ENCODE results near the gene HDAC4.

Gene HDAC4

DNA sequence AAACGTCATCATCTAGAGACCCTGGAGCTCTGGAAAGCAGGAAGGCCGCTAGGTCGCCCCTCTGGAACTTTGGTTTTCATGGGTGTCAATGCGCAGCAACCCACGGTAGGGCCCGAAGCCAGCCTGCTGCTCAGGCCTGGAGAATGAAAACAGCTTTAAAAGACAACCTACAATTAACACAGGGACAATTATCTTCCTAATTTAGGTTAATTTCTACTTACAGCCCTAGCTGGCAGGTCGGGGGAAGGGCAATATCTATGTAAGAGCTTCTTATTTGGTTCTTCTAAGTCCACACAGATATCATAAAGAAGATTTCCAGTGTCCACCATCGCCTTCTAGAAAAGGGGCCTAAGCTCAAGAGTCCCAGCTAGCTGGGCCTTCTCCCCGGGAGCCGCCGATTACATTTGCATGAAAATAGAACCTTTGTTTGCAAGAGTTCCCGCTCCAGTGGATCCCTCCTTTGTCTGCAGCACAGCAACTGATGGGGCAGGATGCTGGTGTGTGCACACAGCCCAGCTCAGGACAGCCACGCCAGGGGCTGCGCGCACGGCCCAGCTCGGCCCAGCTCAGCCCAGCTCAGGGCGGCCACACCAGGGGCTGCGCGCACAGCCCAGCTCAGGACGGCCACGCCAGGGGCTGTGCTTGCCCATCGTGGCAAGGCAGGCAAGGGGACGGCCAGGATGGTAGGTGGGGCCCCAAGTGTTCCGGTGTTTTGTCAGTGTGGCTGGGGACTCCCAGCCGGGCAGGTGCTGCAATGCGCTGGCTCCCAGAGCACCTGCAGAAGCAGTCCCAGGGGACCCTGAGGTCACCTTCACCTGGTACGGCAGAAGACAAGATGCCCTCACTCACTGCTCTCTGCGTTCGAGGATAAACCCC is 109.1 kb downstream of the HDAC4 start:
- H3K27me3 ChIP-seq (ENCODE audit: control insufficient read depth, insufficient read depth, low read length) = no peaks in the 10 kb centered on the region
- DNase-seq (ENCODE audit: low read depth, low spot score) = peak; percentile 68
- no peak overlapping the region for H3K4me3 ChIP-seq (ENCODE audit: low read length)
- WGBS (ENCODE audit: insufficient coverage, insufficient read length) = no CpG with 5 or more reads among the region's 30 CpGs
- H3K36me3 ChIP-seq (ENCODE audit: control insufficient read depth, insufficient read depth, low read length) = no peaks in the 10 kb centered on the region
- H3K4me1 ChIP-seq (ENCODE audit: control insufficient read depth, insufficient read depth, low read length) = peaks cover 29% of the 10 kb centered on the region
- no peak overlapping the region for H3K27ac ChIP-seq (ENCODE audit: low read length)
- H3K9me3 ChIP-seq (ENCODE audit: control insufficient read depth, insufficient read depth, low read length) = no peaks in the 10 kb centered on the region

GRCh38 chr2:239290618-239291474 is 110.0 kb downstream of the HDAC4 start:
- DNase-seq (ENCODE audit: low read depth, low spot score) = no peak
- no peaks in the 10 kb centered on the region for H3K9me3 ChIP-seq (ENCODE audit: control insufficient read depth, insufficient read depth, low read length)
- peaks cover 24% of the 10 kb centered on the region for H3K4me1 ChIP-seq (ENCODE audit: control insufficient read depth, insufficient read depth, low read length)
- H3K27me3 ChIP-seq (ENCODE audit: control insufficient read depth, insufficient read depth, low read length) = no peaks in the 10 kb centered on the region
- WGBS (ENCODE audit: insufficient coverage, insufficient read length) = 100% methylated on average over 14 of the region's 39 CpGs
- no peak overlapping the region for H3K4me3 ChIP-seq (ENCODE audit: low read length)
- no peaks in the 10 kb centered on the region for H3K36me3 ChIP-seq (ENCODE audit: control insufficient read depth, insufficient read depth, low read length)
- H3K27ac ChIP-seq (ENCODE audit: low read length) = no peak overlapping the region

DNA sequence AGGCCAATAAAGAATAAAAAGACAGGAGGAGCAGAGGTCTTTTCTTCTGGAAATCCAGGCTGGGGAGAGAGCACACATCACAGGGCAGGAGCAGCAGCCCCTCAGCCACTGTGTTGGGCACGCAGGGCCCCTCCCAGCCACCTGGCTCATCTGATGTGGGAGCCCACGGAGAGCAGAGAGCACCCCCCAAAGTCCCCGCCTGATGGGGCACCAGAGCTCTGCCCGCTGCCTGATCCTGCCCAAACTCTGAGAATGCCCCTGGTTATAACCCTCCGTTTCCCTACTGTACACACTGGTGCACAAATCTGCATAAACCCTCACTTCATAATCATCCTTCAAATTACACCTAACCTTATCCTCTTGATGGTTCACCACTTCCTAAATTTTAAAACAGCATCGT is 111.3 kb downstream of the HDAC4 start:
- H3K27ac ChIP-seq (ENCODE audit: low read length) = no peak overlapping the region
- WGBS (ENCODE audit: insufficient coverage, insufficient read length) = 100% methylated on average over 1 of the region's 6 CpGs
- H3K36me3 ChIP-seq (ENCODE audit: control insufficient read depth, insufficient read depth, low read length) = no peaks in the 10 kb centered on the region
- H3K4me3 ChIP-seq (ENCODE audit: low read length) = no peak overlapping the region
- no peaks in the 10 kb centered on the region for H3K27me3 ChIP-seq (ENCODE audit: control insufficient read depth, insufficient read depth, low read length)
- H3K9me3 ChIP-seq (ENCODE audit: control insufficient read depth, insufficient read depth, low read length) = no peaks in the 10 kb centered on the region
- H3K4me1 ChIP-seq (ENCODE audit: control insufficient read depth, insufficient read depth, low read length) = peaks cover 26% of the 10 kb centered on the region
- DNase-seq (ENCODE audit: low read depth, low spot score) = no peak

GRCh38 chr2:239288951-239289511 is 111.8 kb downstream of the HDAC4 start:
- Histone ChIP-seq H3K27ac (ENCODE audit: low read length) (no peak overlapping the region), H3K4me1 (ENCODE audit: control insufficient read depth, insufficient read depth, low read length) (peaks cover 22% of the 10 kb centered on the region), H3K36me3 (ENCODE audit: control insufficient read depth, insufficient read depth, low read length) (no peaks in the 10 kb centered on the region), H3K4me3 (ENCODE audit: low read length) (no peak overlapping the region), H3K27me3 (ENCODE audit: control insufficient read depth, insufficient read depth, low read length) (no peaks in the 10 kb centered on the region), H3K9me3 (ENCODE audit: control insufficient read depth, insufficient read depth, low read length) (no peaks in the 10 kb centered on the region)
- 100% methylated on average over 1 of the region's 7 CpGs for WGBS (ENCODE audit: insufficient coverage, insufficient read length)
- no peak for DNase-seq (ENCODE audit: low read depth, low spot score)

GRCh38 chr2:239288237-239288636 is 112.6 kb downstream of the HDAC4 start:
- Histone ChIP-seq H3K27me3 (ENCODE audit: control insufficient read depth, insufficient read depth, low read length) (no peaks in the 10 kb centered on the region), H3K36me3 (ENCODE audit: control insufficient read depth, insufficient read depth, low read length) (no peaks in the 10 kb centered on the region), H3K27ac (ENCODE audit: low read length) (no peak overlapping the region), H3K4me3 (ENCODE audit: low read length) (no peak overlapping the region), H3K4me1 (ENCODE audit: control insufficient read depth, insufficient read depth, low read length) (peaks cover 18% of the 10 kb centered on the region), H3K9me3 (ENCODE audit: control insufficient read depth, insufficient read depth, low read length) (no peaks in the 10 kb centered on the region)
- DNase-seq (ENCODE audit: low read depth, low spot score) = no peak
- WGBS (ENCODE audit: insufficient coverage, insufficient read length) = no CpG with 5 or more reads among the region's 4 CpGs

- Histone ChIP-seq H3K9me3 (ENCODE audit: control insufficient read depth, insufficient read depth, low read length) (no peaks in the 10 kb centered on the region), H3K4me3 (ENCODE audit: low read length) (no peak overlapping the region), H3K27ac (ENCODE audit: low read length) (no peak overlapping the region), H3K4me1 (ENCODE audit: control insufficient read depth, insufficient read depth, low read length) (peaks cover 17% of the 10 kb centered on the region), H3K27me3 (ENCODE audit: control insufficient read depth, insufficient read depth, low read length) (no peaks in the 10 kb centered on the region), H3K36me3 (ENCODE audit: control insufficient read depth, insufficient read depth, low read length) (no peaks in the 10 kb centered on the region)
- WGBS (ENCODE audit: insufficient coverage, insufficient read length) = no CpG with 5 or more reads among the region's 5 CpGs
- DNase-seq (ENCODE audit: low read depth, low spot score) = no peak
Measured at GRCh38 chr2:239287461-239287860, 113.4 kb downstream of the HDAC4 start.

DNA sequence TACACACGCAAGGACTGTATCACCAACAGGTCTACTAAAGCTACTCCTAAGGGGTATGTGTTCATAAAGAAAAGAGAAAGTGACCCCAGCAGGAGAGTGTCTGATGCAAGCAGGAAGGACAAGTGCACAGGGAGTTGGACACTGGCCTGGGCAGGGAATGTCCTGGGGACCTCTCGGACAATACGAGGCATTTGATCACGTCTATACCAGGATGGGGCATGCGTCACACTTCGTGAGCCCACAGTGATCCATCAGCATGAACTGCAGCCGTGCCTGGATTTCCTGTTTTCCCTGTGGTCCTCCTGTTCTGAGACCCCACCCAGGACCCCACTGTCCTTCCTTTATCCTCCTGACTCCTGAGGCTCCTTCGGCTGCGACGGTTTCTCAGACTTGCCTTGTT is 113.9 kb downstream of the HDAC4 start:
- WGBS (ENCODE audit: insufficient coverage, insufficient read length) = no CpG with 5 or more reads among the region's 10 CpGs
- H3K27ac ChIP-seq (ENCODE audit: low read length) = no peak overlapping the region
- H3K4me1 ChIP-seq (ENCODE audit: control insufficient read depth, insufficient read depth, low read length) = peaks cover 13% of the 10 kb centered on the region
- DNase-seq (ENCODE audit: low read depth, low spot score) = no peak
- H3K9me3 ChIP-seq (ENCODE audit: control insufficient read depth, insufficient read depth, low read length) = no peaks in the 10 kb centered on the region
- no peak overlapping the region for H3K4me3 ChIP-seq (ENCODE audit: low read length)
- no peaks in the 10 kb centered on the region for H3K36me3 ChIP-seq (ENCODE audit: control insufficient read depth, insufficient read depth, low read length)
- no peaks in the 10 kb centered on the region for H3K27me3 ChIP-seq (ENCODE audit: control insufficient read depth, insufficient read depth, low read length)

DNA sequence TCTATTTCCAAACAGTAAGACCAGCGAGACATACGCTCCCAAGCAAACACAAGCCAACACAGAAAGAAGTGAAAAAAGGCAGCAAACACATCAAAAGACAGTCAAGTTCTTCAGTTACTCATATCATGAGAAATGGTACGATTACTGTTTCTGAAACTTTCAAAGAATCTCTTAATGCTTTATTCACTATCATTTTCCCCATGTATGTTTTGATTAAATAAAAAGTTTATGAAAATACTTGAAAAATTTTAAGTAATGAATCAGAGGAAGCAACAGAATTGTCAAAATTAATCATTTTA is 114.9 kb downstream of the HDAC4 start:
- H3K4me3 ChIP-seq (ENCODE audit: low read length) = no peak overlapping the region
- H3K27me3 ChIP-seq (ENCODE audit: control insufficient read depth, insufficient read depth, low read length) = no peaks in the 10 kb centered on the region
- H3K36me3 ChIP-seq (ENCODE audit: control insufficient read depth, insufficient read depth, low read length) = no peaks in the 10 kb centered on the region
- DNase-seq (ENCODE audit: low read depth, low spot score) = no peak
- H3K9me3 ChIP-seq (ENCODE audit: control insufficient read depth, insufficient read depth, low read length) = no peaks in the 10 kb centered on the region
- H3K4me1 ChIP-seq (ENCODE audit: control insufficient read depth, insufficient read depth, low read length) = peaks cover 9% of the 10 kb centered on the region
- H3K27ac ChIP-seq (ENCODE audit: low read length) = no peak overlapping the region
- no CpG with 5 or more reads among the region's 3 CpGs for WGBS (ENCODE audit: insufficient coverage, insufficient read length)

- H3K4me3 ChIP-seq (ENCODE audit: low read length) = no peak overlapping the region
- H3K36me3 ChIP-seq (ENCODE audit: control insufficient read depth, insufficient read depth, low read length) = no peaks in the 10 kb centered on the region
- no peak for DNase-seq (ENCODE audit: low read depth, low spot score)
- H3K27ac ChIP-seq (ENCODE audit: low read length) = no peak overlapping the region
- H3K4me1 ChIP-seq (ENCODE audit: control insufficient read depth, insufficient read depth, low read length) = peaks cover 7% of the 10 kb centered on the region; the same call in 1 of the 2 replicates
- H3K9me3 ChIP-seq (ENCODE audit: control insufficient read depth, insufficient read depth, low read length) = no peaks in the 10 kb centered on the region
- WGBS (ENCODE audit: insufficient coverage, insufficient read length) = no CpG with 5 or more reads among the region's 26 CpGs
- no peaks in the 10 kb centered on the region for H3K27me3 ChIP-seq (ENCODE audit: control insufficient read depth, insufficient read depth, low read length)
Measured at GRCh38 chr2:239285071-239285931, 115.5 kb downstream of the HDAC4 start.

Data from iPS DF 6.9 (cell line).